Measurements from ENCODE around the gene NEDD4.

GRCh38 chr15:56019060-56019793 lies 25.8 kb upstream of the NEDD4 start:
- TF ChIP-seq CTCF (IDR thresholded peaks at IDR 0.05) (no peak), POLR2AphosphoS5 (IDR thresholded peaks at IDR 0.05) (no peak), POLR2A (IDR thresholded peaks at IDR 0.05) (no peak)
